H4 (cell line): ENCODE results near the gene HDAC7. TPM values are rescaled to one million over a fixed set of nuclear protein-coding genes. Genes with fewer than 3 reads are reported as not detected.
"Not testable (repeated sequence)": the region's sequence is repeated elsewhere in the genome, so short reads cannot be mapped to it uniquely, and the experiment has no call there.

Experiments
- DNase-seq: peaks from one replicate; pipeline ENCODE4 v3.0.0-alpha.2; 2015; ENCODE audit warnings: low spot score
- total RNA-seq: library from RNA; depleted of rRNA; stranded (reverse); fragments of >200 nt; shearing (Covaris generic); gene quantifications from 2 replicates; pipeline ENCODE4 v1.2.3, GENCODE V29; 2014

Gene HDAC7
- total RNA-seq, 1 experiment from 2014 or later, result 13.7 TPM

- DNase-seq, result no peak
Observed at GRCh38 chr12:47813511-47814196, 6.0 kb downstream of the HDAC7 start.

GRCh38 chr12:47812797-47813510, 6.7 kb downstream of the HDAC7 start:
- DNase-seq, result peak; percentile 79

GRCh38 chr12:47811581-47812484, 7.9 kb downstream of the HDAC7 start:
- no peak for DNase-seq

- no peak for DNase-seq
Observed at GRCh38 chr12:47811072-47811396, 8.7 kb downstream of the HDAC7 start.

- DNase-seq, result not testable (repeated sequence)
Observed at GRCh38 chr12:47809518-47809917, 10.2 kb downstream of the HDAC7 start.

GRCh38 chr12:47808574-47809365, 10.9 kb downstream of the HDAC7 start:
- no peak for DNase-seq

GRCh38 chr12:47808050-47808449, 11.7 kb downstream of the HDAC7 start:
- no peak for DNase-seq

GRCh38 chr12:47807338-47807737, 12.4 kb downstream of the HDAC7 start:
- DNase-seq, result no peak

GRCh38 chr12:47805417-47805816, 14.3 kb downstream of the HDAC7 start:
- no peak for DNase-seq

GRCh38 chr12:47804171-47804570, 15.5 kb downstream of the HDAC7 start:
- DNase-seq, result no peak

- DNase-seq, result no peak
Observed at GRCh38 chr12:47803191-47803875, 16.4 kb downstream of the HDAC7 start.

GRCh38 chr12:47802312-47802711, 17.4 kb downstream of the HDAC7 start:
- DNase-seq, result no peak

- DNase-seq, result no peak
Observed at GRCh38 chr12:47801904-47802246, 17.8 kb downstream of the HDAC7 start.

- no peak for DNase-seq
Observed at GRCh38 chr12:47801170-47801903, 18.4 kb downstream of the HDAC7 start.

- DNase-seq, result no peak
Observed at GRCh38 chr12:47800582-47800981, 19.1 kb downstream of the HDAC7 start.

GRCh38 chr12:47799357-47799955, 20.2 kb downstream of the HDAC7 start:
- DNase-seq, result no peak

GRCh38 chr12:47798382-47798948, 21.2 kb downstream of the HDAC7 start:
- DNase-seq, result no peak

- DNase-seq, result no peak
Observed at GRCh38 chr12:47797441-47797840, 22.3 kb downstream of the HDAC7 start.

GRCh38 chr12:47795814-47796411, 23.8 kb downstream of the HDAC7 start:
- DNase-seq, result no peak
